Pancreas (tissue), 10 donors: ENCODE measurements around the gene HEATR5A. TPM values are rescaled to one million over a fixed set of nuclear protein-coding genes. Genes with fewer than 3 reads are reported as not detected.
"Not testable (repeated sequence)": the region's sequence is repeated elsewhere in the genome, so short reads cannot be mapped to it uniquely, and the experiment has no call there.

ENCODE experiments used
- ATAC-seq, 4 donors: fragments of 200-7000 bp; cut with Tn5 transposase; one replicate each; pipeline versions ENCODE4 v1.8.0 to v1.9.1; 2020; ENCODE audit warnings: mild to moderate bottlenecking in 4 of 4, moderate library complexity in 4 of 4
- DNase-seq, 6 donors: peaks; one replicate each; pipeline ENCODE4 v3.0.0-alpha.2; 2020
- FAIRE-seq: peaks from 2 replicates; lab custom pipeline; 2012; peaks lifted over from hg19 to GRCh38; lab: Jason Lieb, UNC
- H3K27ac ChIP-seq, 4 donors: fragments of 200-600 bp; sonication (generic); 1 replicate in 3 of 4; 2 replicates in 1 of 4; pipeline versions ENCODE4 v1.5.0 to v1.8.0; 2020
- H3K27me3 ChIP-seq, 4 donors: fragments of 200-600 bp; one replicate each; pipeline ENCODE4 v1.8.0; 2021
- H3K36me3 ChIP-seq, 3 donors: fragments of 200-600 bp; sonication (generic) in 1 of 3; one replicate each; pipeline versions ENCODE4 v1.5.0 to v1.8.0; 2020 to 2021
- H3K4me1 ChIP-seq, 3 donors: fragments of 200-600 bp; one replicate each; pipeline ENCODE4 v1.8.0; 2021
- H3K4me3 ChIP-seq, 4 donors: fragments of 200-600 bp; sonication (generic) in 2 of 4; one replicate each; pipeline versions ENCODE4 v1.5.0 to v1.8.0; 2020 to 2021
- H3K9me3 ChIP-seq, 4 donors: fragments of 200-600 bp; one replicate each; pipeline ENCODE4 v1.8.0; 2021
- CTCF ChIP-seq, 4 donors: fragments of 200-600 bp; sonication (generic) in 3 of 4; IDR thresholded peaks; one replicate each; pipeline versions ENCODE4 v1.5.0 to v1.8.0; 2021; ENCODE audit warnings: antibody characterized with exemption in 4 of 4
- WGBS, 2 donors: extraction: QIAGEN DNeasy Blood & Tissue Kit; methylation state at CpG; one replicate each; pipeline ENCODE4 v1.1.7; 2013; 5-methylcytosine and 5-hydroxymethylcytosine counted together
- intact Hi-C, 3 donors: fragments of 100-400 bp; cut with DNase I; formaldehyde crosslinking; loops; one replicate each; pipeline versions ENCODE4 v1.11.1 to v1.14.2; 2022
- polyA plus RNA-seq, 2 donors: library from polyadenylated mRNA; stranded (reverse); fragments of 200-250 nt; gene quantifications; one replicate each; pipeline ENCODE4 v1.2.3, GENCODE V29; 2013
- total RNA-seq, 6 donors: library from RNA; stranded (reverse); fragmentation: NEBNext Ultra II Directional in 4 of 6; extraction: Animal tissue kit (Norgen Biotek cat#: 25700) in 4 of 6; gene quantifications; one replicate each; pipeline versions ENCODE4 v1.2.1 to v1.2.4, GENCODE V29; 2021 to 2023
- donor health status: healthy with polysubstance abuse.
- donor health status: DM: no; HTN: no; CAD: no; lungs with moderate emphysema.
- donor health status: DM: no; HTN: no; CAD: no.
- donor health status: control.
- donor health status: control.
- donor health status: Bipolar disorder and iron deficiency.
- donor health status: DM: yes; HTN: yes; CAD: no.
- donor health status: DM: no; HTN: no; CAD: no.
- donor health status: DM: no; HTN: no; CAD: no.
- donor health status: DM: yes; HTN: yes; CAD: no.

Gene HEATR5A
- total and polyA plus RNA-seq, 8 donors = 4.3 to 18.3 (median 9.2) TPM

GRCh38 chr14:31256534-31257243 is 163.7 kb downstream of the HEATR5A start:
- no peak for TF ChIP-seq CTCF (IDR thresholded peaks at IDR 0.05)
- Histone ChIP-seq H3K9me3 (no peaks in the 10 kb centered on the region), H3K4me1 (peaks cover 0 to 2% (median 0%) of the 10 kb centered on the region in 3 donors), H3K27ac (no peak overlapping the region), H3K27me3 (no peaks in the 10 kb centered on the region), H3K4me3 (no peak overlapping the region), H3K36me3 (no peaks in the 10 kb centered on the region)
- no peak for ATAC-seq
- no peak for DNase-seq
- 90 to 91% methylated on average over 5 of the region's 5 CpGs for WGBS, 2 donors
- no peak for FAIRE-seq
- intact Hi-C loops = no loop called here

GRCh38 chr14:31255918-31256317 is 164.4 kb downstream of the HEATR5A start:
- H3K27ac ChIP-seq, FAIRE-seq, ATAC-seq, H3K4me3 ChIP-seq, H3K9me3 ChIP-seq, DNase-seq, intact Hi-C loops, H3K36me3 ChIP-seq, H3K27me3 ChIP-seq, H3K4me1 ChIP-seq: not testable (repeated sequence)
- 84 to 92% methylated on average over 4 of the region's 4 CpGs for WGBS, 2 donors

GRCh38 chr14:31255286-31255685 is 165.1 kb downstream of the HEATR5A start:
- no peak for DNase-seq
- TF ChIP-seq CTCF (IDR thresholded peaks at IDR 0.05) = no peak

GRCh38 chr14:31253746-31254471 is 166.4 kb downstream of the HEATR5A start:
- H3K27ac ChIP-seq = no peak overlapping the region
- no peaks in the 10 kb centered on the region for H3K27me3 ChIP-seq
- DNase-seq (no peak), FAIRE-seq (no peak), ATAC-seq (no peak)
- H3K9me3 ChIP-seq = no peaks in the 10 kb centered on the region
- intact Hi-C loops = no loop called here
- H3K4me3 ChIP-seq = no peak overlapping the region
- WGBS, 2 donors = 95 to 96% methylated on average over 9 of the region's 9 CpGs
- H3K36me3 ChIP-seq = no peaks in the 10 kb centered on the region
- no peak for TF ChIP-seq CTCF (IDR thresholded peaks at IDR 0.05)
- no peaks in the 10 kb centered on the region for H3K4me1 ChIP-seq

More at GRCh38 chr14:31255286-31255685, 165.1 kb downstream of the HEATR5A start:
- Histone ChIP-seq H3K4me3 (no peak overlapping the region), H3K27ac (no peak overlapping the region), H3K27me3 (no peaks in the 10 kb centered on the region), H3K36me3 (no peaks in the 10 kb centered on the region), H3K4me1 (no peaks in the 10 kb centered on the region), H3K9me3 (no peaks in the 10 kb centered on the region)
- intact Hi-C loops = no loop called here
- 85 to 95% methylated on average over 2 of the region's 2 CpGs for WGBS, 2 donors
- FAIRE-seq = no peak
- ATAC-seq = no peak

- Histone ChIP-seq H3K36me3 (no peaks in the 10 kb centered on the region), H3K27ac (no peak overlapping the region), H3K9me3 (no peaks in the 10 kb centered on the region), H3K4me3 (no peak overlapping the region), H3K27me3 (no peaks in the 10 kb centered on the region), H3K4me1 (no peaks in the 10 kb centered on the region)
- TF ChIP-seq CTCF (IDR thresholded peaks at IDR 0.05) = no peak
- FAIRE-seq = no peak
- intact Hi-C loops = no loop called here
- WGBS, 2 donors = 71 to 91% methylated on average over 1 of the region's 1 CpG
- no peak for DNase-seq
- ATAC-seq = peak in 1 of 4 donors; percentile 37
These were observed 167.5 kb downstream of the HEATR5A start for GRCh38 chr14:31252865-31253264.
